OCI-LY1 (cell line): Measurements from ENCODE around the gene DENND4B.

Experiments
- H2AFZ ChIP-seq: fragments of 200-600 bp; sonication (generic), shearing (Covaris generic); 2 replicates; pipeline ENCODE4 v1.6.0; 2014; ENCODE audit warnings: antibody characterized with exemption, mild to moderate bottlenecking, low read length
- H3F3A ChIP-seq: fragments of 200-600 bp; sonication (generic), shearing (Covaris generic); 2 replicates; pipeline ENCODE4 v1.6.0; 2014; ENCODE audit warnings: mild to moderate bottlenecking, antibody characterized with exemption, low read length, moderate library complexity; ENCODE audit not compliant: insufficient read depth
- H3K27ac ChIP-seq: fragments of 200-600 bp; sonication (generic); 2 replicates; pipeline ENCODE4 v1.5.1; 2014; ENCODE audit warnings: low read length, mixed run types, mild to moderate bottlenecking, low read depth; ENCODE audit not compliant: poor library complexity, severe bottlenecking
- H3K27me3 ChIP-seq: fragments of 200-600 bp; sonication (generic); 2 replicates; pipeline ENCODE4 v1.6.0; 2014; ENCODE audit warnings: antibody characterized with exemption, mild to moderate bottlenecking, low read length, moderate library complexity; ENCODE audit not compliant: insufficient read depth
- H3K36me3 ChIP-seq: fragments of 200-600 bp; sonication (generic); 2 replicates; pipeline ENCODE4 v1.6.1; 2014; ENCODE audit warnings: mild to moderate bottlenecking, antibody characterized with exemption, low read length, moderate library complexity, mixed read lengths; ENCODE audit not compliant: insufficient read depth
- H3K4me1 ChIP-seq: fragments of 200-600 bp; sonication (generic); 2 replicates; pipeline ENCODE4 v1.5.1; 2014; ENCODE audit warnings: mild to moderate bottlenecking, low read length, moderate library complexity; ENCODE audit not compliant: insufficient read depth, severe bottlenecking
- H3K4me2 ChIP-seq: fragments of 200-600 bp; sonication (generic), shearing (Covaris generic); 2 replicates; pipeline ENCODE4 v1.6.1; 2014; ENCODE audit warnings: low read length
- H3K4me3 ChIP-seq: fragments of 200-600 bp; sonication (generic); 2 replicates; pipeline ENCODE4 v1.5.1; 2014; ENCODE audit warnings: low read length, low read depth, mild to moderate bottlenecking, mixed read lengths; ENCODE audit not compliant: poor library complexity, severe bottlenecking
- H3K79me2 ChIP-seq: fragments of 200-600 bp; shearing (Covaris generic); 2 replicates; pipeline ENCODE4 v1.6.1; 2016; ENCODE audit warnings: mixed run types, low read length, mixed read lengths; ENCODE audit not compliant: insufficient read depth
- H3K9ac ChIP-seq: fragments of 200-600 bp; sonication (generic), shearing (Covaris generic); 2 replicates; pipeline ENCODE4 v1.6.1; 2014; ENCODE audit warnings: mild to moderate bottlenecking, low read length, mixed read lengths
- H3K9me2 ChIP-seq: fragments of 200-600 bp; sonication (generic), shearing (Covaris generic); 2 replicates; pipeline ENCODE4 v1.6.1; 2014; ENCODE audit warnings: low read depth, mild to moderate bottlenecking, low read length, mixed read lengths
- H3K9me3 ChIP-seq: fragments of 200-600 bp; shearing (Covaris generic); 2 replicates; pipeline ENCODE4 v1.6.1; 2014; ENCODE audit warnings: low read length, mixed read lengths
- H4K20me1 ChIP-seq: fragments of 200-600 bp; sonication (generic), shearing (Covaris generic); 2 replicates; pipeline ENCODE4 v1.6.0; 2016; ENCODE audit warnings: mild to moderate bottlenecking, low read length; ENCODE audit not compliant: insufficient read depth
- CTCF ChIP-seq: fragments of 200-600 bp; sonication (generic), shearing (Covaris generic); IDR thresholded peaks from 2 replicates; pipeline ENCODE4 v1.5.1; 2017; ENCODE audit warnings: mild to moderate bottlenecking, antibody characterized with exemption, low read length, moderate library complexity, mixed read lengths
- EZH2 ChIP-seq: fragments of 200-600 bp; sonication (generic), shearing (Covaris generic); IDR thresholded peaks from 2 replicates; pipeline ENCODE4 v1.8.0; 2017; ENCODE audit warnings: borderline replicate concordance, mixed run types, mild to moderate bottlenecking, antibody characterized with exemption, low read length, moderate library complexity, mixed read lengths

DENND4B gene

GRCh38 chr1:153881751-153882150 is 64.8 kb downstream of the DENND4B start:
- Histone ChIP-seq H3K36me3 (peaks cover 8% of the 10 kb centered on the region; the same call in 1 of the 2 replicates), H3K79me2 (peaks cover 70% of the 10 kb centered on the region), H3K4me3 (no peak overlapping the region), H3K9ac (no peak overlapping the region), H3F3A (no peaks in the 10 kb centered on the region), H3K4me2 (peak overlapping the region; percentile 48; the same call in 1 of the 2 replicates), H3K4me1 (peaks cover 30% of the 10 kb centered on the region), H4K20me1 (peaks cover 3% of the 10 kb centered on the region; the same call in 1 of the 2 replicates), H3K27me3 (no peaks in the 10 kb centered on the region), H3K9me2 (no peaks in the 10 kb centered on the region), H3K27ac (peak overlapping the region; percentile 49), H2AFZ (no peak overlapping the region), H3K9me3 (no peaks in the 10 kb centered on the region)
- TF ChIP-seq CTCF, result no peak
- no peak for TF ChIP-seq EZH2

- no peak overlapping the region for H3K4me3 ChIP-seq
- H3K9me3 ChIP-seq, result no peaks in the 10 kb centered on the region
- no peak for TF ChIP-seq CTCF
- TF ChIP-seq EZH2, result no peak
- peaks cover 3% of the 10 kb centered on the region; the same call in 1 of the 2 replicates for H4K20me1 ChIP-seq
- peaks cover 64% of the 10 kb centered on the region for H3K79me2 ChIP-seq
- H3K27ac ChIP-seq, result peak overlapping the region; percentile 22
- H3K9me2 ChIP-seq, result no peaks in the 10 kb centered on the region
- peaks cover 30% of the 10 kb centered on the region for H3K4me1 ChIP-seq
- peaks cover 9% of the 10 kb centered on the region; the same call in 1 of the 2 replicates for H3K36me3 ChIP-seq
- no peak overlapping the region for H3K9ac ChIP-seq
- H2AFZ ChIP-seq, result no peak overlapping the region
- peak overlapping the region; percentile 48; the same call in 1 of the 2 replicates for H3K4me2 ChIP-seq
- no peaks in the 10 kb centered on the region for H3K27me3 ChIP-seq
- no peaks in the 10 kb centered on the region for H3F3A ChIP-seq
These were observed 65.6 kb downstream of the DENND4B start for GRCh38 chr1:153880962-153881361.

GRCh38 chr1:153880024-153880423 is 66.5 kb downstream of the DENND4B start:
- Histone ChIP-seq H3K79me2 (peaks cover 67% of the 10 kb centered on the region), H3K9me3 (no peaks in the 10 kb centered on the region), H3F3A (no peaks in the 10 kb centered on the region), H3K27me3 (no peaks in the 10 kb centered on the region), H3K4me3 (no peak overlapping the region), H4K20me1 (peaks cover 3% of the 10 kb centered on the region; the same call in 1 of the 2 replicates), H3K4me1 (peaks cover 28% of the 10 kb centered on the region), H3K27ac (no peak overlapping the region), H2AFZ (no peak overlapping the region), H3K9ac (no peak overlapping the region), H3K36me3 (peaks cover 14% of the 10 kb centered on the region; the same call in 1 of the 2 replicates), H3K4me2 (no peak overlapping the region), H3K9me2 (no peaks in the 10 kb centered on the region)
- TF ChIP-seq EZH2 (no peak), CTCF (no peak)
